ENCODE results near the gene OLFML2A. TPM values are rescaled to one million over a fixed set of nuclear protein-coding genes. Genes with fewer than 3 reads are reported as not detected.

The OLFML2A gene
- total RNA-seq, 1 experiment from 2014 or later = 6.7 TPM

DNA sequence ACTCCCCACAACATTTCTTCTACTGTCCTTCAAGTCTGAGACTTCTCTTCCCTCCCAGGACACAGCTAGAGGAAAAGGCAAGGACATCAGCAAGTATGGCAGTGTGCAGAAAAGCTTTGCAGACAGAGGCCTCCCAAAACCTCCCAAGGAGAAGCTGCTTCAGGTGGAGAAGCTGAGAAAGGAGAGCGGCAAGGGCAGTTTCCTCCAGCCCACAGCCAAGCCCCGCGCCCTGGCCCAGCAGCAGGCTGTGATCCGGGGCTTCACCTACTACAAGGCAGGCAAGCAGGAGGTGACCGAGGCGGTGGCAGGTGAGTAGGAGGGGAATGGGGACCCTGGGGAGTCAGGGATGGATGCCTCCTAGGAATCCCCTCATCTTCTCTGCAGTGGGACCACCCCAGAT, 24.4 kb downstream of the OLFML2A start (continued):
- TF ChIP-seq ZBTB43 (CRISPR knock-in tag; IDR thresholded peaks at IDR 0.05) (no peak), RORB (CRISPR knock-in tag; IDR thresholded peaks at IDR 0.05) (no peak), ZNF138 (CRISPR knock-in tag; conservative IDR thresholded peaks at IDR 0.05) (no peak), FOXK1 (CRISPR knock-in tag; IDR thresholded peaks at IDR 0.05) (no peak), CREM (CRISPR knock-in tag; IDR thresholded peaks at IDR 0.05) (no peak), ZNF121 (CRISPR knock-in tag; IDR thresholded peaks at IDR 0.05) (no peak)
- TF ChIP-seq, protein P1, sequence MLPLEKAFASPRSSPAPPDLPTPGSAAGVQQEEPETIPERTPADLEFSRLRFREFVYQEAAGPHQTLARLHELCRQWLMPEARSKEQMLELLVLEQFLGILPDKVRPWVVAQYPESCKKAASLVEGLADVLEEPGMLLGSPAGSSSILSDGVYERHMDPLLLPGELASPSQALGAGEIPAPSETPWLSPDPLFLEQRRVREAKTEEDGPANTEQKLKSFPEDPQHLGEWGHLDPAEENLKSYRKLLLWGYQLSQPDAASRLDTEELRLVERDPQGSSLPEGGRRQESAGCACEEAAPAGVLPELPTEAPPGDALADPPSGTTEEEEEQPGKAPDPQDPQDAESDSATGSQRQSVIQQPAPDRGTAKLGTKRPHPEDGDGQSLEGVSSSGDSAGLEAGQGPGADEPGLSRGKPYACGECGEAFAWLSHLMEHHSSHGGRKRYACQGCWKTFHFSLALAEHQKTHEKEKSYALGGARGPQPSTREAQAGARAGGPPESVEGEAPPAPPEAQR (CRISPR knock-in tag; IDR thresholded peaks at IDR 0.05) = no peak
- TF ChIP-seq, protein P2, sequence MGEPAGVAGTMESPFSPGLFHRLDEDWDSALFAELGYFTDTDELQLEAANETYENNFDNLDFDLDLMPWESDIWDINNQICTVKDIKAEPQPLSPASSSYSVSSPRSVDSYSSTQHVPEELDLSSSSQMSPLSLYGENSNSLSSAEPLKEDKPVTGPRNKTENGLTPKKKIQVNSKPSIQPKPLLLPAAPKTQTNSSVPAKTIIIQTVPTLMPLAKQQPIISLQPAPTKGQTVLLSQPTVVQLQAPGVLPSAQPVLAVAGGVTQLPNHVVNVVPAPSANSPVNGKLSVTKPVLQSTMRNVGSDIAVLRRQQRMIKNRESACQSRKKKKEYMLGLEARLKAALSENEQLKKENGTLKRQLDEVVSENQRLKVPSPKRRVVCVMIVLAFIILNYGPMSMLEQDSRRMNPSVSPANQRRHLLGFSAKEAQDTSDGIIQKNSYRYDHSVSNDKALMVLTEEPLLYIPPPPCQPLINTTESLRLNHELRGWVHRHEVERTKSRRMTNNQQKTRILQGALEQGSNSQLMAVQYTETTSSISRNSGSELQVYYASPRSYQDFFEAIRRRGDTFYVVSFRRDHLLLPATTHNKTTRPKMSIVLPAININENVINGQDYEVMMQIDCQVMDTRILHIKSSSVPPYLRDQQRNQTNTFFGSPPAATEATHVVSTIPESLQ (CRISPR knock-in tag; IDR thresholded peaks at IDR 0.05) = no peak

GRCh38 chr9:124802426-124802825, 25.5 kb downstream of the OLFML2A start:
- Mint-ChIP-seq H3K4me3 (no peak overlapping the region), H3K27ac (no peak overlapping the region), H3K9me3 (no peaks in the 10 kb centered on the region), H3K27me3 (ENCODE audit: low read depth) (no peaks in the 10 kb centered on the region), H3K4me1 (no peaks in the 10 kb centered on the region), H3K36me3 (no peaks in the 10 kb centered on the region)
- no peak for ATAC-seq
- no peak for DNase-seq (ENCODE audit: low spot score)
- POLR2A ChIA-PET = no interaction called here
- CTCF ChIA-PET = interaction anchor here (1.6 to 4.5 kb wide), 3 partner anchors 24 to 50 kb away, joined by 6 to 32 read pairs (median 17); partner anchors contain the start of genes OLFML2A and WDR38
- TF ChIP-seq PRRX2 (CRISPR knock-in tag; IDR thresholded peaks at IDR 0.05) = no peak
- TF ChIP-seq, protein P3, sequence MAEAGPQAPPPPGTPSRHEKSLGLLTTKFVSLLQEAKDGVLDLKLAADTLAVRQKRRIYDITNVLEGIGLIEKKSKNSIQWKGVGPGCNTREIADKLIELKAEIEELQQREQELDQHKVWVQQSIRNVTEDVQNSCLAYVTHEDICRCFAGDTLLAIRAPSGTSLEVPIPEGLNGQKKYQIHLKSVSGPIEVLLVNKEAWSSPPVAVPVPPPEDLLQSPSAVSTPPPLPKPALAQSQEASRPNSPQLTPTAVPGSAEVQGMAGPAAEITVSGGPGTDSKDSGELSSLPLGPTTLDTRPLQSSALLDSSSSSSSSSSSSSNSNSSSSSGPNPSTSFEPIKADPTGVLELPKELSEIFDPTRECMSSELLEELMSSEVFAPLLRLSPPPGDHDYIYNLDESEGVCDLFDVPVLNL (CRISPR knock-in tag; IDR thresholded peaks at IDR 0.05; ENCODE audit: borderline replicate concordance, low read depth) = no peak
- TF ChIP-seq FOXP1 (CRISPR knock-in tag; IDR thresholded peaks at IDR 0.05; ENCODE audit: borderline replicate concordance) = no peak
- no peak for TF ChIP-seq FOXJ3 (CRISPR knock-in tag; IDR thresholded peaks at IDR 0.05; ENCODE audit: borderline replicate concordance)
- TF ChIP-seq, protein P4, sequence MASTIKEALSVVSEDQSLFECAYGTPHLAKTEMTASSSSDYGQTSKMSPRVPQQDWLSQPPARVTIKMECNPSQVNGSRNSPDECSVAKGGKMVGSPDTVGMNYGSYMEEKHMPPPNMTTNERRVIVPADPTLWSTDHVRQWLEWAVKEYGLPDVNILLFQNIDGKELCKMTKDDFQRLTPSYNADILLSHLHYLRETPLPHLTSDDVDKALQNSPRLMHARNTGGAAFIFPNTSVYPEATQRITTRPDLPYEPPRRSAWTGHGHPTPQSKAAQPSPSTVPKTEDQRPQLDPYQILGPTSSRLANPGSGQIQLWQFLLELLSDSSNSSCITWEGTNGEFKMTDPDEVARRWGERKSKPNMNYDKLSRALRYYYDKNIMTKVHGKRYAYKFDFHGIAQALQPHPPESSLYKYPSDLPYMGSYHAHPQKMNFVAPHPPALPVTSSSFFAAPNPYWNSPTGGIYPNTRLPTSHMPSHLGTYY (CRISPR knock-in tag; IDR thresholded peaks at IDR 0.05) = no peak
- TF ChIP-seq NFE2L1 (CRISPR knock-in tag; IDR thresholded peaks at IDR 0.05) = no peak
- no peak for TF ChIP-seq GABPB1 (CRISPR knock-in tag; IDR thresholded peaks at IDR 0.05)
- no peak for TF ChIP-seq ZNF232 (CRISPR knock-in tag; IDR thresholded peaks at IDR 0.05)
- TF ChIP-seq NFYB (CRISPR knock-in tag; conservative IDR thresholded peaks at IDR 0.05; ENCODE audit: low read depth) = no peak
- no peak for TF ChIP-seq NR1H2 (CRISPR knock-in tag; IDR thresholded peaks at IDR 0.05)
- no peak for TF ChIP-seq ZNF416 (CRISPR knock-in tag; IDR thresholded peaks at IDR 0.05)
- TF ChIP-seq CTCF (IDR thresholded peaks at IDR 0.05) = no peak
- TF ChIP-seq, protein P5, sequence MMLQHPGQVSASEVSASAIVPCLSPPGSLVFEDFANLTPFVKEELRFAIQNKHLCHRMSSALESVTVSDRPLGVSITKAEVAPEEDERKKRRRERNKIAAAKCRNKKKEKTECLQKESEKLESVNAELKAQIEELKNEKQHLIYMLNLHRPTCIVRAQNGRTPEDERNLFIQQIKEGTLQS (CRISPR knock-in tag; conservative IDR thresholded peaks at IDR 0.05) = no peak
- TF ChIP-seq, protein P6, sequence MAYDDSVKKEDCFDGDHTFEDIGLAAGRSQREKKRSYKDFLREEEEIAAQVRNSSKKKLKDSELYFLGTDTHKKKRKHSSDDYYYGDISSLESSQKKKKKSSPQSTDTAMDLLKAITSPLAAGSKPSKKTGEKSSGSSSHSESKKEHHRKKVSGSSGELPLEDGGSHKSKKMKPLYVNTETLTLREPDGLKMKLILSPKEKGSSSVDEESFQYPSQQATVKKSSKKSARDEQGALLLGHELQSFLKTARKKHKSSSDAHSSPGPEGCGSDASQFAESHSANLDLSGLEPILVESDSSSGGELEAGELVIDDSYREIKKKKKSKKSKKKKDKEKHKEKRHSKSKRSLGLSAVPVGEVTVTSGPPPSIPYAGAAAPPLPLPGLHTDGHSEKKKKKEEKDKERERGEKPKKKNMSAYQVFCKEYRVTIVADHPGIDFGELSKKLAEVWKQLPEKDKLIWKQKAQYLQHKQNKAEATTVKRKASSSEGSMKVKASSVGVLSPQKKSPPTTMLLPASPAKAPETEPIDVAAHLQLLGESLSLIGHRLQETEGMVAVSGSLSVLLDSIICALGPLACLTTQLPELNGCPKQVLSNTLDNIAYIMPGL (CRISPR knock-in tag; IDR thresholded peaks at IDR 0.05) = no peak
- no peak for TF ChIP-seq TCF7 (CRISPR knock-in tag; IDR thresholded peaks at IDR 0.05; ENCODE audit: low read depth)
- TF ChIP-seq USF2 (CRISPR knock-in tag; IDR thresholded peaks at IDR 0.05) = no peak

Data from WTC11 (cell line).